Natural killer cell (primary cell): ENCODE data around the gene GRID2. TPM values are rescaled to one million over a fixed set of nuclear protein-coding genes. Genes with fewer than 3 reads are reported as not detected.

Source experiments
- ATAC-seq, 3 donors: fragments of 150-1000 bp in 2 of 3; fragments of 200-7000 bp in 1 of 3; cut with Tn5 transposase; 1 replicate in 1 of 3; 2 replicates in 2 of 3; pipeline ENCODE4 v1.10.0; 2021; ENCODE audit warnings: mild to moderate bottlenecking in 2 of 3, moderate library complexity in 2 of 3
- DNase-seq, 2 donors: peaks; one replicate each; pipeline versions ENCODE4 v3.0.0 to v3.0.0-alpha.2; 2013 to 2021; ENCODE audit warnings: mixed read lengths in 1 of 2
- H3K27ac ChIP-seq: one replicate; pipeline ENCODE4 v1.5.1; 2013; ENCODE audit warnings: mild to moderate bottlenecking, low read length
- H3K27me3 ChIP-seq: one replicate; pipeline ENCODE4 v1.6.1; 2013; ENCODE audit warnings: low read length; ENCODE audit not compliant: control insufficient read depth, insufficient read depth
- H3K36me3 ChIP-seq: one replicate; pipeline ENCODE4 v1.6.1; 2013; ENCODE audit warnings: low read length; ENCODE audit not compliant: control insufficient read depth, insufficient read depth
- H3K4me1 ChIP-seq: one replicate; pipeline ENCODE4 v1.6.1; 2013; ENCODE audit warnings: low read length; ENCODE audit not compliant: control insufficient read depth, insufficient read depth
- H3K4me3 ChIP-seq: one replicate; pipeline ENCODE4 v1.5.1; 2013; ENCODE audit warnings: low read length
- H3K9me3 ChIP-seq: one replicate; pipeline ENCODE4 v1.6.1; 2013; ENCODE audit warnings: low read length; ENCODE audit not compliant: control insufficient read depth, insufficient read depth
- H3K27ac Mint-ChIP-seq, 2 donors: one replicate each; pipeline ENCODE4 v1.8.0; 2022; ENCODE audit warnings: mild to moderate bottlenecking in 2 of 2, mixed read lengths in 2 of 2, moderate library complexity in 1 of 2
- H3K27me3 Mint-ChIP-seq, 2 donors: one replicate each; pipeline ENCODE4 v1.8.0; 2022; ENCODE audit warnings: low read depth in 2 of 2, mixed read lengths in 2 of 2
- H3K36me3 Mint-ChIP-seq: one replicate; pipeline ENCODE4 v1.8.0; 2022; ENCODE audit warnings: mixed read lengths
- H3K4me1 Mint-ChIP-seq, 2 donors: one replicate each; pipeline ENCODE4 v1.8.0; 2022; ENCODE audit warnings: mixed read lengths in 2 of 2
- H3K4me3 Mint-ChIP-seq: one replicate; pipeline ENCODE4 v1.8.0; 2022; ENCODE audit warnings: mild to moderate bottlenecking, moderate library complexity, mixed read lengths
- H3K9me3 Mint-ChIP-seq, 2 donors: one replicate each; pipeline ENCODE4 v1.8.0; 2022; ENCODE audit warnings: mixed read lengths in 2 of 2
- WGBS: methylation state at CpG from one replicate; pipeline ENCODE4 v1.1.7; 2013; ENCODE audit warnings: missing lambda C conversion rate; ENCODE audit not compliant: insufficient coverage; 5-methylcytosine and 5-hydroxymethylcytosine counted together
- intact Hi-C: fragments of 100-400 bp; cut with micrococcal nuclease; formaldehyde crosslinking; loops from one replicate; pipeline ENCODE4 v1.14.2; 2022
- total RNA-seq, 4 donors: library from RNA; stranded (reverse); fragments of 120-200 nt in 1 of 4; gene quantifications; one replicate each; pipeline versions ENCODE4 v1.2.3 to v1.2.4, GENCODE V29; 2013 to 2022
- TF ChIP-seq, protein P1 (sequence below): fragments of 200-600 bp; IDR thresholded peaks from one replicate; pipeline ENCODE4 v1.8.0; 2022; ENCODE audit warnings: antibody characterized with exemption

The GRID2 gene
- total RNA-seq, 3 donors from 2014 or later (not counting 1 experiment from before 2014, with no cell fraction given): not detected

DNA sequence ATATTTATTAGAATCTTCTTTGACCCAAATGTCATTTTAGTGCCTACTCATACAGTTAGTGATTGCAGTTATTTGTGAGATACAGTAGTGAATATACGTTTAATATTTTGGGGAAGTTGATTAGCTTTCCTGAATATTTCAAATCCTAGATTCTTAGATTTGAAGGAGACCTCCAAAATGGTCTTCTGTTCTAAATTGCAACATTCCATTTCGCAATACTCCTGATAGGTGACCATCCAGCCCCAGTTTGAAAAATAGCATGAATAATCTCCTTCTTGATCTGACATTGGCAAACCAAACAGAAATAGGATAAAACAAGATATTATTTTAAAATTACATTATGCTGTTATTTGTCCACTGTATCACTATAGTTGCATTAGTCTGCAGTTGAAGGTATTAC is 505.6 kb downstream of the GRID2 start:
- no peaks in the 10 kb centered on the region for H3K36me3 ChIP-seq
- H3K27ac ChIP-seq: no peak overlapping the region
- H3K27me3 ChIP-seq: no peaks in the 10 kb centered on the region
- H3K4me3 Mint-ChIP-seq: no peak overlapping the region
- no peaks in the 10 kb centered on the region for H3K9me3 ChIP-seq
- H3K36me3 Mint-ChIP-seq: no peaks in the 10 kb centered on the region
- no peaks in the 10 kb centered on the region for H3K4me1 Mint-ChIP-seq
- peaks cover 10 to 15% of the 10 kb centered on the region in 2 donors for H3K9me3 Mint-ChIP-seq
- TF ChIP-seq, protein P1, sequence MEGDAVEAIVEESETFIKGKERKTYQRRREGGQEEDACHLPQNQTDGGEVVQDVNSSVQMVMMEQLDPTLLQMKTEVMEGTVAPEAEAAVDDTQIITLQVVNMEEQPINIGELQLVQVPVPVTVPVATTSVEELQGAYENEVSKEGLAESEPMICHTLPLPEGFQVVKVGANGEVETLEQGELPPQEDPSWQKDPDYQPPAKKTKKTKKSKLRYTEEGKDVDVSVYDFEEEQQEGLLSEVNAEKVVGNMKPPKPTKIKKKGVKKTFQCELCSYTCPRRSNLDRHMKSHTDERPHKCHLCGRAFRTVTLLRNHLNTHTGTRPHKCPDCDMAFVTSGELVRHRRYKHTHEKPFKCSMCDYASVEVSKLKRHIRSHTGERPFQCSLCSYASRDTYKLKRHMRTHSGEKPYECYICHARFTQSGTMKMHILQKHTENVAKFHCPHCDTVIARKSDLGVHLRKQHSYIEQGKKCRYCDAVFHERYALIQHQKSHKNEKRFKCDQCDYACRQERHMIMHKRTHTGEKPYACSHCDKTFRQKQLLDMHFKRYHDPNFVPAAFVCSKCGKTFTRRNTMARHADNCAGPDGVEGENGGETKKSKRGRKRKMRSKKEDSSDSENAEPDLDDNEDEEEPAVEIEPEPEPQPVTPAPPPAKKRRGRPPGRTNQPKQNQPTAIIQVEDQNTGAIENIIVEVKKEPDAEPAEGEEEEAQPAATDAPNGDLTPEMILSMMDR: no peak
- H3K27ac Mint-ChIP-seq: no peak overlapping the region
- H3K4me1 ChIP-seq: no peaks in the 10 kb centered on the region
- no peak for DNase-seq
- H3K27me3 Mint-ChIP-seq: no peaks in the 10 kb centered on the region
- no peak for ATAC-seq
- 71% methylated on average over 2 of the region's 2 CpGs for WGBS
- intact Hi-C loops: no loop called here
- no peak overlapping the region for H3K4me3 ChIP-seq

DNA sequence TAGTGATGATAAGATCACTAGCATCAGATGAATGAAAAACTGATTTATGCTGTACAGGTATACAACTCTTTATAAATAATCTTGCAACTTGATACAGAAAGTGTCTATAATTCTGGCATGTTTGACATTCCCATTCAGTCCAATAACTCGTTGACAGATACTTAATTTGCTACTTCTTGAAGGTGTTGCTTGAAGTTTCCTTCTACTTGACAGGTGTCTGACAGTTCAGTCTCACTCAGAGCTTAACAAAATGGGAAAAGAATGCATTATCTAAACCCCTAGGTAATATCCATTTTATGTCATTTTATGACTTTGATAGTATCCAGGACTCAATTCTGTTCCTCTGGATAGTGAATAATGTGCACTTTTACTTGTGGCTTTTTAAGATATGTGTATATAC is 508.9 kb downstream of the GRID2 start:
- Mint-ChIP-seq H3K27me3 (no peaks in the 10 kb centered on the region), H3K9me3 (peaks cover 9 to 15% of the 10 kb centered on the region in 2 donors), H3K27ac (no peak overlapping the region), H3K4me1 (no peaks in the 10 kb centered on the region), H3K36me3 (no peaks in the 10 kb centered on the region), H3K4me3 (no peak overlapping the region)
- no peaks in the 10 kb centered on the region for H3K4me1 ChIP-seq
- H3K9me3 ChIP-seq: no peaks in the 10 kb centered on the region
- H3K36me3 ChIP-seq: no peaks in the 10 kb centered on the region
- no peaks in the 10 kb centered on the region for H3K27me3 ChIP-seq
- TF ChIP-seq, protein P1: no peak
- H3K27ac ChIP-seq: no peak overlapping the region
- 25% methylated on average over 1 of the region's 1 CpG for WGBS
- DNase-seq (no peak), ATAC-seq (no peak)
- intact Hi-C loops: no loop called here
- H3K4me3 ChIP-seq: no peak overlapping the region

DNA sequence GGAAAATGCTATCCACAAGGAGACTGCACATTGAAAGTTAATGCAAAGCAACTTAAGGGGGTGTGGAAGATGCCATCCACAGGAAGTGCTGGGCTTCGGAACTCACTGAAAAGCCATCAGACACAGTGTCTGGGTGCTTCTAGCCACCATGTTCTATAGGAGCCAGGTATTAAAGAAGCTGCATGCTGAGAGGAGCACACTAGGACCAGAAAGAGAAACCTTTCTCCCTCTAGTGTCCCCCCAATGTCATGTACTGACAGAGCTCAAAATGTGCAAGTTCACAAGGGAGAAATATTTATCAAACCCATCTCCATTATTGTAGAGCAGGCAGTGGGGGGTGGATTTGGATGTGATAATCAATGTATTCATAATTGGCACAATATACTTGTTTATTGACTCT is 510.9 kb downstream of the GRID2 start:
- H3K27me3 Mint-ChIP-seq: no peaks in the 10 kb centered on the region
- DNase-seq: no peak
- H3K36me3 ChIP-seq: no peaks in the 10 kb centered on the region
- H3K27me3 ChIP-seq: no peaks in the 10 kb centered on the region
- H3K4me1 Mint-ChIP-seq: no peaks in the 10 kb centered on the region
- TF ChIP-seq, protein P1: no peak
- intact Hi-C loops: no loop called here
- H3K4me1 ChIP-seq: no peaks in the 10 kb centered on the region
- H3K9me3 Mint-ChIP-seq: peaks cover 11 to 18% of the 10 kb centered on the region in 2 donors
- H3K27ac Mint-ChIP-seq: no peak overlapping the region
- no peak overlapping the region for H3K4me3 ChIP-seq
- WGBS: 84% methylated on average over 1 of the region's 1 CpG
- ATAC-seq: no peak
- no peak overlapping the region for H3K27ac ChIP-seq
- H3K4me3 Mint-ChIP-seq: no peak overlapping the region
- H3K36me3 Mint-ChIP-seq: no peaks in the 10 kb centered on the region
- no peaks in the 10 kb centered on the region for H3K9me3 ChIP-seq

DNA sequence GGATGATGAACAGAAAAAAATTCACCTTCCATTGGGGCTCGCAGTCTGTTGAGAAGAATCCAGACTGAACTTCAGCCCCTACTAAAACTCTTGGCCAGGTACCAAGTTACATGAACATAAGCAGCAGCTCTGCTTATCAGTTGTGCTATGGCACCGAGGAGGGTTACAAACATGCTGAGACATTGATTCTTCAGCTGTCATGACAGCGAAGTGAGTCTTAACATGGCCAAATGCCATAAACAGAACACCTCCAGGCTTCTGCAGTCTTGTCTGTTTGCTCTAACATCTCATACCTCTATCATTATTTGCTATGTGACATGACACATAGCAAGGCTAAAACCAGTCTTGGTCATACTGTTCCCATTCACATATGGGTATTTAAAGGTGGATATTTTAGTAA is 521.5 kb downstream of the GRID2 start:
- Mint-ChIP-seq H3K4me3 (no peak overlapping the region), H3K36me3 (no peaks in the 10 kb centered on the region), H3K27ac (no peak overlapping the region), H3K4me1 (no peaks in the 10 kb centered on the region), H3K9me3 (peaks cover 11 to 13% of the 10 kb centered on the region in 2 donors), H3K27me3 (no peaks in the 10 kb centered on the region)
- DNase-seq (no peak), ATAC-seq (no peak)
- Histone ChIP-seq H3K27ac (no peak overlapping the region), H3K4me1 (no peaks in the 10 kb centered on the region), H3K36me3 (no peaks in the 10 kb centered on the region), H3K9me3 (no peaks in the 10 kb centered on the region), H3K4me3 (no peak overlapping the region), H3K27me3 (no peaks in the 10 kb centered on the region)
- TF ChIP-seq, protein P1: no peak
- intact Hi-C loops: no loop called here
- 86% methylated on average over 3 of the region's 3 CpGs for WGBS
